Fibroblast of pulmonary artery (primary cell): ENCODE data around the gene GNGT1.

Source experiments
- DNase-seq: peaks from one replicate; pipeline ENCODE4 v3.0.0-alpha.2; 2010; ENCODE audit warnings: low read depth
- H3K4me3 ChIP-seq: replicated peaks from 2 replicates; pipeline ENCODE4 v1.5.1; 2011; ENCODE audit warnings: low read depth, mild to moderate bottlenecking, control low read depth, low read length, moderate library complexity
- CTCF ChIP-seq: IDR thresholded peaks from 2 replicates; pipeline ENCODE4 v1.5.1; 2011; ENCODE audit warnings: mild to moderate bottlenecking, control low read depth, low read length, inconsistent platforms; ENCODE audit errors: missing control alignments

Gene GNGT1

GRCh38 chr7:93943816-93944540 lies 37.6 kb downstream of the GNGT1 start:
- no peak overlapping the region for H3K4me3 ChIP-seq
- no peak for DNase-seq
- TF ChIP-seq CTCF: no peak

- TF ChIP-seq CTCF: no peak
- DNase-seq: peak; percentile 84
- no peak overlapping the region for H3K4me3 ChIP-seq
Measured at GRCh38 chr7:93944673-93945072, 38.3 kb downstream of the GNGT1 start.

- TF ChIP-seq CTCF: no peak
- DNase-seq: no peak
- no peak overlapping the region for H3K4me3 ChIP-seq
Measured at GRCh38 chr7:93945083-93945482, 38.7 kb downstream of the GNGT1 start.

GRCh38 chr7:93945756-93946535 lies 39.6 kb downstream of the GNGT1 start:
- no peak for TF ChIP-seq CTCF
- DNase-seq: no peak

GRCh38 chr7:93948106-93948505 lies 41.7 kb downstream of the GNGT1 start:
- no peak overlapping the region for H3K4me3 ChIP-seq
- DNase-seq: peak; percentile 51
- TF ChIP-seq CTCF: no peak

More at GRCh38 chr7:93945756-93946535, 39.6 kb downstream of the GNGT1 start:
- no peak overlapping the region for H3K4me3 ChIP-seq

GRCh38 chr7:93948873-93949272 lies 42.5 kb downstream of the GNGT1 start:
- no peak for TF ChIP-seq CTCF

More at GRCh38 chr7:93948873-93949272, 42.5 kb downstream of the GNGT1 start:
- H3K4me3 ChIP-seq: no peak overlapping the region
- no peak for DNase-seq
